ENCODE measurements around the gene IQCH. TPM values are rescaled to one million over a fixed set of nuclear protein-coding genes. Genes with fewer than 3 reads are reported as not detected.

The IQCH gene
- total and polyA plus RNA-seq, 2 donors (not counting 1 experiment from before 2014, with no cell fraction given), result 1.7 to 5.0 TPM

GRCh38 chr15:67407786-67408185 lies 153.2 kb downstream of the IQCH start:
- Histone ChIP-seq H3K4me1 (ENCODE audit: control insufficient read depth, extremely low read depth, insufficient read depth, low read length) (no peaks in the 10 kb centered on the region), H3K4me2 (ENCODE audit: extremely low read depth, insufficient read depth, low read length) (no peak overlapping the region), H4K20me1 (ENCODE audit: control insufficient read depth, extremely low read depth, insufficient read depth, low read length) (no peaks in the 10 kb centered on the region), H3K4me3 (replicated peaks in 1 of 4; ENCODE audit: control extremely low read depth in 1 of 4, insufficient read depth in 1 of 4, low read depth in 3 of 4, low read length in 4 of 4) (no peak overlapping the region), H3K27me3 (ENCODE audit: control insufficient read depth, insufficient read depth, low read length) (no peaks in the 10 kb centered on the region), H3K79me2 (ENCODE audit: control insufficient read depth, insufficient read depth, low read length) (no peaks in the 10 kb centered on the region), H3K9me3 (ENCODE audit: control insufficient read depth, insufficient read depth, low read depth, low read length) (no peaks in the 10 kb centered on the region), H3K27ac (ENCODE audit: insufficient read depth, low read length) (no peak overlapping the region), H3K36me3 (ENCODE audit: control insufficient read depth, insufficient read depth, low read length) (no peaks in the 10 kb centered on the region), H2AFZ (ENCODE audit: low read length) (no peak overlapping the region), H3K9ac (ENCODE audit: insufficient read depth, low read length) (no peak overlapping the region)
- DNase-seq (ENCODE audit: low read depth in 2 of 2), result no peak
- TF ChIP-seq EZH2 (IDR thresholded peaks at IDR 0.05; ENCODE audit: low read length, missing control alignments) (no peak), CTCF (conservative IDR thresholded peaks at IDR 0.05 in 1 of 2, IDR thresholded peaks at IDR 0.05 in 1 of 2; ENCODE audit: low read depth in 1 of 2, low read length in 2 of 2) (no peak)

- H3K4me3 ChIP-seq (replicated peaks in 1 of 4; ENCODE audit: control extremely low read depth in 1 of 4, insufficient read depth in 1 of 4, low read depth in 3 of 4, low read length in 4 of 4), result no peak overlapping the region
- no peak overlapping the region for H3K9ac ChIP-seq (ENCODE audit: insufficient read depth, low read length)
- H3K4me1 ChIP-seq (ENCODE audit: control insufficient read depth, extremely low read depth, insufficient read depth, low read length), result peaks cover 4% of the 10 kb centered on the region
- H4K20me1 ChIP-seq (ENCODE audit: control insufficient read depth, extremely low read depth, insufficient read depth, low read length), result no peaks in the 10 kb centered on the region
- no peak overlapping the region for H3K4me2 ChIP-seq (ENCODE audit: extremely low read depth, insufficient read depth, low read length)
- no peaks in the 10 kb centered on the region for H3K79me2 ChIP-seq (ENCODE audit: control insufficient read depth, insufficient read depth, low read length)
- no peak overlapping the region for H2AFZ ChIP-seq (ENCODE audit: low read length)
- no peak for DNase-seq (ENCODE audit: low read depth in 2 of 2)
- H3K9me3 ChIP-seq (ENCODE audit: control insufficient read depth, insufficient read depth, low read depth, low read length), result no peaks in the 10 kb centered on the region
- TF ChIP-seq CTCF (conservative IDR thresholded peaks at IDR 0.05 in 1 of 2, IDR thresholded peaks at IDR 0.05 in 1 of 2; ENCODE audit: low read depth in 1 of 2, low read length in 2 of 2), result no peak
- no peak for TF ChIP-seq EZH2 (IDR thresholded peaks at IDR 0.05; ENCODE audit: low read length, missing control alignments)
- no peaks in the 10 kb centered on the region for H3K36me3 ChIP-seq (ENCODE audit: control insufficient read depth, insufficient read depth, low read length)
- H3K27me3 ChIP-seq (ENCODE audit: control insufficient read depth, insufficient read depth, low read length), result no peaks in the 10 kb centered on the region
- H3K27ac ChIP-seq (ENCODE audit: insufficient read depth, low read length), result no peak overlapping the region
These were observed 154.6 kb downstream of the IQCH start for GRCh38 chr15:67409175-67409574.

GRCh38 chr15:67411486-67411885 lies 156.9 kb downstream of the IQCH start:
- no peaks in the 10 kb centered on the region for H4K20me1 ChIP-seq (ENCODE audit: control insufficient read depth, extremely low read depth, insufficient read depth, low read length)
- peaks cover 6% of the 10 kb centered on the region for H3K4me1 ChIP-seq (ENCODE audit: control insufficient read depth, extremely low read depth, insufficient read depth, low read length)

More at GRCh38 chr15:67411486-67411885, 156.9 kb downstream of the IQCH start:
- Histone ChIP-seq H3K4me3 (replicated peaks in 1 of 4; ENCODE audit: control extremely low read depth in 1 of 4, insufficient read depth in 1 of 4, low read depth in 3 of 4, low read length in 4 of 4) (no peak overlapping the region), H2AFZ (ENCODE audit: low read length) (no peak overlapping the region), H3K27me3 (ENCODE audit: control insufficient read depth, insufficient read depth, low read length) (no peaks in the 10 kb centered on the region), H3K9ac (ENCODE audit: insufficient read depth, low read length) (no peak overlapping the region), H3K36me3 (ENCODE audit: control insufficient read depth, insufficient read depth, low read length) (no peaks in the 10 kb centered on the region), H3K79me2 (ENCODE audit: control insufficient read depth, insufficient read depth, low read length) (no peaks in the 10 kb centered on the region), H3K27ac (ENCODE audit: insufficient read depth, low read length) (no peak overlapping the region), H3K4me2 (ENCODE audit: extremely low read depth, insufficient read depth, low read length) (no peak overlapping the region), H3K9me3 (ENCODE audit: control insufficient read depth, insufficient read depth, low read depth, low read length) (no peaks in the 10 kb centered on the region)
- peak in 1 of 2 donors; percentile 24 for DNase-seq (ENCODE audit: low read depth in 2 of 2)
- TF ChIP-seq EZH2 (IDR thresholded peaks at IDR 0.05; ENCODE audit: low read length, missing control alignments), result no peak
- no peak for TF ChIP-seq CTCF (conservative IDR thresholded peaks at IDR 0.05 in 1 of 2, IDR thresholded peaks at IDR 0.05 in 1 of 2; ENCODE audit: low read depth in 1 of 2, low read length in 2 of 2)
